Gastroesophageal sphincter (tissue), 4 donors: ENCODE measurements around the gene PCDHA3. TPM values are rescaled to one million over a fixed set of nuclear protein-coding genes. Genes with fewer than 3 reads are reported as not detected.
"Not testable (repeated sequence)": the region's sequence is repeated elsewhere in the genome, so short reads cannot be mapped to it uniquely, and the experiment has no call there.

Experiments used
- ATAC-seq: fragments of 150-250 bp; one replicate; pipeline ENCODE4 v1.9.1; 2016; ENCODE audit warnings: mild to moderate bottlenecking, moderate library complexity
- H3K27ac ChIP-seq, 4 donors: fragments of 200-600 bp; sonication (generic) in 3 of 4; 1 replicate in 3 of 4; 2 replicates in 1 of 4; pipeline ENCODE4 v1.5.1; 2016 to 2019
- H3K27me3 ChIP-seq: fragments of 200-600 bp; sonication (generic); one replicate; pipeline ENCODE4 v1.5.1; 2019
- H3K36me3 ChIP-seq, 2 donors: fragments of 200-600 bp; sonication (generic); one replicate each; pipeline ENCODE4 v1.5.1; 2019; ENCODE audit warnings: control low read depth in 1 of 2
- H3K4me1 ChIP-seq, 3 donors: fragments of 200-600 bp; sonication (generic); 1 replicate in 2 of 3; 2 replicates in 1 of 3; pipeline ENCODE4 v1.5.1; 2016 to 2019; ENCODE audit warnings: control low read depth in 2 of 3
- H3K4me3 ChIP-seq, 2 donors: fragments of 200-600 bp; sonication (generic); one replicate each; pipeline ENCODE4 v1.5.1; 2019; ENCODE audit warnings: mild to moderate bottlenecking in 1 of 2, moderate library complexity in 1 of 2
- H3K9me3 ChIP-seq, 3 donors: fragments of 200-600 bp; sonication (generic); one replicate each; pipeline ENCODE4 v1.5.1; 2017 to 2019; ENCODE audit warnings: control low read depth in 2 of 3
- EP300 ChIP-seq: sonication (generic); formaldehyde crosslinking; IDR thresholded peaks from one replicate; pipeline ENCODE4 v1.6.1; 2017; ENCODE audit warnings: antibody characterized with exemption, mild to moderate bottlenecking
- POLR2A ChIP-seq, 2 donors: fragments of 450-650 bp; IDR thresholded peaks; one replicate each; pipeline ENCODE4 v1.6.1; 2017; ENCODE audit warnings: antibody characterized with exemption in 2 of 2, mild to moderate bottlenecking in 2 of 2, moderate library complexity in 1 of 2
- POLR2AphosphoS5 ChIP-seq: sonication (generic); formaldehyde crosslinking; IDR thresholded peaks from one replicate; pipeline ENCODE4 v1.6.1; 2017; ENCODE audit warnings: antibody characterized with exemption
- WGBS, 2 donors: methylation state at CpG; one replicate each; pipeline ENCODE4 v1.1.5; 2018; ENCODE audit warnings: low coverage in 1 of 2; 5-methylcytosine and 5-hydroxymethylcytosine counted together
- total RNA-seq, 4 donors: library from RNA; depleted of rRNA; stranded (reverse); fragments of >200 nt; gene quantifications; one replicate each; pipeline ENCODE4 v1.1.0, GENCODE V29; 2016
- TF ChIP-seq, protein P1 (sequence below), 4 experiments: fragments of 200-600 bp in 2 of 4; fragments of 450-650 bp in 2 of 4; sonication (generic) in 1 of 4; IDR thresholded peaks; one replicate each; pipeline ENCODE4 v1.5.1; 2017 to 2019; ENCODE audit warnings: antibody characterized with exemption in 4 of 4, mild to moderate bottlenecking in 2 of 4, moderate library complexity in 2 of 4

Gene PCDHA3
- total RNA-seq, 4 donors from 2014 or later = 0.32 to 1.4 (median 0.70) TPM

DNA sequence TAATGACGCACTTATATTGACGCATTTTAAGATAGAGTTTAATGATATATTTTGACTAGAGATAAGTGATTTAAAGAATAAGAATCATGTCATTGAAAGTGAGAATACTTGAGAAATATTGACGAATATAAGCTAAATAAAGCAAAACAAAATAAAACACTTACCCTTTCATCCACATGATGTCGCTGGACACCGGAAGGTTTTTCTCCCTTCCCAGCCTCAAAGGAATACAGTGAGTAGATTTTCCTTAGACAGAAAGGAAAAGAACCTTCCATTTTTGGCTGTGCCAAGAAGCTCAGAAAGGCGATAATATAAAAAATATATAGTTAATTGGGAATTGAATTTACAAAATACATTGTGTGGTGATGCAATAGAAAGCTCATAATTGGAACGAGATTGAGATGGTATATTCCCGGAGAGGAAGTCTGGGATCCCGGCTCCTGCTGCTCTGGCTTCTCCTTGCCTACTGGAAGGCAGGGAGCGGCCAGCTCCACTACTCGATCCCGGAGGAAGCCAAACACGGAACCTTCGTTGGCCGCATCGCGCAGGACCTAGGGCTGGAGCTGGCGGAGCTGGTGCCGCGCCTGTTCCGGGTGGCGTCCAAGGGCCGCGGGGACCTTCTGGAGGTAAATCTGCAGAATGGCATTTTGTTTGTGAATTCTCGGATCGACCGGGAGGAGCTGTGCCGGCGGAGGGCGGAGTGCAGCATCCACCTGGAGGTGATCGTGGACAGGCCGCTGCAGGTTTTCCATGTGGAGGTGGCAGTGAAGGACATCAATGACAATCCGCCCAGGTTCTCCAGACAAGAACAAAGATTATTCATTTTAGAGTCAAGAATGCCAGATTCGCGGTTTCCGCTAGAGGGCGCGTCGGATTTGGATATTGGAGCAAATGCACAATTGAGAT lies 20.8 kb downstream of the PCDHA3 start, which contains the start of gene PCDHA5:
Gene PCDHA5, plus strand, starts transcription at position 239 of the 906 bp plus-strand sequence.
- Histone ChIP-seq H3K27me3 (peaks cover 39% of the 10 kb centered on the region), H3K9me3 (peaks cover 0 to 28% (median 0%) of the 10 kb centered on the region in 3 donors), H3K4me1 (no peaks in the 10 kb centered on the region), H3K27ac (no peak within 1 kb of the TSS), H3K4me3 (peak within 1 kb of the TSS in 1 of 2 donors; percentile 7), H3K36me3 (no peaks in the 10 kb centered on the region)
- 12 to 21% methylated on average over 13 to 30 of the region's 39 CpGs for WGBS, 2 donors
- no peak for ATAC-seq
- no peak for TF ChIP-seq POLR2AphosphoS5
- TF ChIP-seq, protein P1, sequence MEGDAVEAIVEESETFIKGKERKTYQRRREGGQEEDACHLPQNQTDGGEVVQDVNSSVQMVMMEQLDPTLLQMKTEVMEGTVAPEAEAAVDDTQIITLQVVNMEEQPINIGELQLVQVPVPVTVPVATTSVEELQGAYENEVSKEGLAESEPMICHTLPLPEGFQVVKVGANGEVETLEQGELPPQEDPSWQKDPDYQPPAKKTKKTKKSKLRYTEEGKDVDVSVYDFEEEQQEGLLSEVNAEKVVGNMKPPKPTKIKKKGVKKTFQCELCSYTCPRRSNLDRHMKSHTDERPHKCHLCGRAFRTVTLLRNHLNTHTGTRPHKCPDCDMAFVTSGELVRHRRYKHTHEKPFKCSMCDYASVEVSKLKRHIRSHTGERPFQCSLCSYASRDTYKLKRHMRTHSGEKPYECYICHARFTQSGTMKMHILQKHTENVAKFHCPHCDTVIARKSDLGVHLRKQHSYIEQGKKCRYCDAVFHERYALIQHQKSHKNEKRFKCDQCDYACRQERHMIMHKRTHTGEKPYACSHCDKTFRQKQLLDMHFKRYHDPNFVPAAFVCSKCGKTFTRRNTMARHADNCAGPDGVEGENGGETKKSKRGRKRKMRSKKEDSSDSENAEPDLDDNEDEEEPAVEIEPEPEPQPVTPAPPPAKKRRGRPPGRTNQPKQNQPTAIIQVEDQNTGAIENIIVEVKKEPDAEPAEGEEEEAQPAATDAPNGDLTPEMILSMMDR (IDR thresholded peaks at IDR 0.05) = peak in 1 of 4 experiments; percentile 46

DNA sequence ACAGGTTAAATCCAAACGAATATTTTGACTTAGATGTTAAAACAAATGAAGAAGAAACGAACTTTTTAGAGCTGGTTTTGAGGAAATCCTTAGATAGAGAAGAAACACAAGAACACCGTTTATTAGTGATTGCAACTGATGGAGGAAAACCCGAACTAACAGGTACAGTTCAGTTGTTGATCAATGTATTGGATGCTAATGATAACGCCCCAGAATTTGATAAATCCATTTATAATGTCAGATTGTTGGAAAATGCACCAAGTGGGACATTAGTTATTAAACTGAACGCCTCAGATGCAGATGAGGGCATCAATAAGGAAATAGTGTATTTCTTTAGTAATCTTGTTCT lies 21.4 kb downstream of the PCDHA3 start:
- H3K9me3 ChIP-seq = peaks cover 0 to 25% (median 0%) of the 10 kb centered on the region in 3 donors
- no peaks in the 10 kb centered on the region for H3K4me1 ChIP-seq
- no peak for TF ChIP-seq POLR2AphosphoS5
- TF ChIP-seq, protein P1 (IDR thresholded peaks at IDR 0.05) = no peak
- TF ChIP-seq POLR2A (IDR thresholded peaks at IDR 0.05) = no peak
- TF ChIP-seq EP300 = no peak
- H3K27me3 ChIP-seq = peaks cover 43% of the 10 kb centered on the region
- no peak overlapping the region for H3K27ac ChIP-seq
- 21 to 25% methylated on average over 6 of the region's 6 CpGs for WGBS, 2 donors
- H3K36me3 ChIP-seq = no peaks in the 10 kb centered on the region
- no peak overlapping the region for H3K4me3 ChIP-seq
- no peak for ATAC-seq

DNA sequence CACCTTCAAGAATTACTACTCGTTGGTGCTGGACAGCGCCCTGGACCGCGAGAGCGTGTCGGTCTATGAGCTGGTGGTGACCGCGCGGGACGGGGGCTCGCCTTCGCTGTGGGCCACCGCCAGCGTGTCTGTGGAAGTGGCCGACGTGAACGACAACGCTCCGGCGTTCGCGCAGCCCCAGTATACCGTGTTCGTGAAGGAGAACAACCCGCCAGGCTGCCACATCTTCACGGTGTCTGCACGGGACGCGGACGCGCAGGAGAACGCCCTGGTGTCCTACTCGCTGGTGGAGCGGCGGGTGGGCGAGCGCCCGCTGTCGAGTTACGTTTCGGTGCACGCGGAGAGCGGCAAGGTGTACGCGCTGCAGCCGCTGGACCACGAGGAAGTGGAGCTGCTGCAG lies 22.1 kb downstream of the PCDHA3 start:
- H3K27ac ChIP-seq, H3K4me1 ChIP-seq, H3K36me3 ChIP-seq, ATAC-seq, H3K4me3 ChIP-seq: not testable (repeated sequence)
- Histone ChIP-seq H3K9me3 (peaks cover 0 to 32% (median 0%) of the 10 kb centered on the region in 3 donors), H3K27me3 (peaks cover 50% of the 10 kb centered on the region)
- WGBS, 2 donors = no CpG with 5 or more reads among the region's 48 CpGs

DNA sequence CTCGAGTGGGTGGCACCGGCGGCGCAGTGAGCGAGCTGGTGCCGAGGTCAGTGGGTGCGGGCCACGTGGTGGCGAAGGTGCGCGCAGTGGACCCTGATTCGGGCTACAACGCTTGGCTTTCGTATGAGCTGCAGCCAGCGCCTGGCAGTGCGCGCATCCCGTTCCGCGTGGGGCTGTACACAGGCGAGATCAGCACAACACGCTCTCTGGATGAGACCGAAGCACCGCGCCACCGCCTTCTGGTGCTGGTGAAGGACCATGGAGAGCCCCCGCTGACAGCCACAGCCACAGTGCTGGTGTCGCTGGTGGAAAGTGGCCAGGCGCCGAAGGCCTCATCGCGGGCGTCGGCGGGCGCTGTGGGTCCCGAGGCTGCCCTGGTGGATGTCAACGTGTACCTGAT lies 22.6 kb downstream of the PCDHA3 start:
- WGBS, 2 donors = no CpG with 5 or more reads among the region's 38 CpGs
- Histone ChIP-seq H3K27me3 (peaks cover 55% of the 10 kb centered on the region), H3K4me1 (no peaks in the 10 kb centered on the region), H3K27ac (no peak overlapping the region), H3K36me3 (no peaks in the 10 kb centered on the region), H3K4me3 (no peak overlapping the region), H3K9me3 (peaks cover 0 to 37% (median 0%) of the 10 kb centered on the region in 3 donors)
- ATAC-seq = no peak
- no peak for TF ChIP-seq POLR2AphosphoS5
- TF ChIP-seq, protein P1 (IDR thresholded peaks at IDR 0.05) = no peak
- TF ChIP-seq EP300 = no peak
- TF ChIP-seq POLR2A (IDR thresholded peaks at IDR 0.05) = no peak

DNA sequence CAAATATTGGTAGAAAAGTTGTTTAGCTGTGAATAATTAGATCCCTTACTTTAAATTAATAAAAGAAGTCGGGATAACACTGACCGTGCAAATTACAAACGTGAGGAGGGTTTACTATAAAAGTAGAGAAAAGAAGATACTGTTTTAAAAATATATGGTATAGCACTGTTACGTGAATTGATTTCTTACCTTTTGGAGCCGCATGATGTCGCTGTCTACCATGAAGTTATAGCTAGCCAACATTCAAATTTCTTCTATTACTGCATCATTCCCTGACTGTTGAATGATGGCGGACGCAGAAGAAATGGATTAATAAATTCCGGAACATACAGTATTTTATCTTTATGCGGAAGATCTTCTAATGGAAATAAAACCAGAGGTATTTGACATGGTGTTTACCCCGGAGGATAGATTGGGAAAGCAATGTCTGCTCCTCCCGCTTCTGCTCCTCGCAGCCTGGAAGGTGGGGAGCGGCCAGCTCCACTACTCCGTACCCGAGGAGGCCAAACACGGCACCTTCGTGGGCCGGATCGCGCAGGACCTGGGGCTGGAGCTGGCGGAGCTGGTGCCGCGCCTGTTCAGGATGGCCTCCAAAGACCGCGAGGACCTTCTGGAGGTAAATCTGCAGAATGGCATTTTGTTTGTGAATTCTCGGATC lies 27.0 kb downstream of the PCDHA3 start, which contains the start of gene PCDHA6:
Gene PCDHA6, plus strand, starts transcription at position 257 of the 658 bp plus-strand sequence. Its CDS starts 132 bp downstream, at position 389.
- no peak for ATAC-seq
- Histone ChIP-seq H3K27me3 (peaks cover 78% of the 10 kb centered on the region), H3K4me3 (no peak within 1 kb of the TSS), H3K27ac (no peak within 1 kb of the TSS), H3K9me3 (peaks cover 0 to 55% (median 0%) of the 10 kb centered on the region in 3 donors), H3K36me3 (no peaks in the 10 kb centered on the region), H3K4me1 (no peaks in the 10 kb centered on the region)
- no peak for TF ChIP-seq POLR2A (IDR thresholded peaks at IDR 0.05)
- no peak for TF ChIP-seq EP300
- TF ChIP-seq, protein P1 (IDR thresholded peaks at IDR 0.05) = no peak
- TF ChIP-seq POLR2AphosphoS5 = no peak
- WGBS, 2 donors = 10 to 17% methylated on average over 11 to 12 of the region's 27 CpGs
